Esophagus squamous epithelium (tissue), 4 donors: ENCODE results near the gene CCT7.

ENCODE experiments used
- POLR2A ChIP-seq, 4 donors: fragments of 450-650 bp; IDR thresholded peaks; one replicate each; pipeline ENCODE4 v1.6.1; 2017; ENCODE audit warnings: antibody characterized with exemption in 4 of 4, mild to moderate bottlenecking in 4 of 4, moderate library complexity in 3 of 4
- TF ChIP-seq, protein P1 (sequence below), 6 experiments: fragments of 450-650 bp in 4 of 6; fragments of 200-600 bp in 2 of 6; sonication (generic) in 2 of 6; IDR thresholded peaks; one replicate each; pipeline ENCODE4 v1.5.1; 2016 to 2019; ENCODE audit warnings: antibody characterized with exemption in 6 of 6, mild to moderate bottlenecking in 4 of 6, moderate library complexity in 4 of 6

DNA sequence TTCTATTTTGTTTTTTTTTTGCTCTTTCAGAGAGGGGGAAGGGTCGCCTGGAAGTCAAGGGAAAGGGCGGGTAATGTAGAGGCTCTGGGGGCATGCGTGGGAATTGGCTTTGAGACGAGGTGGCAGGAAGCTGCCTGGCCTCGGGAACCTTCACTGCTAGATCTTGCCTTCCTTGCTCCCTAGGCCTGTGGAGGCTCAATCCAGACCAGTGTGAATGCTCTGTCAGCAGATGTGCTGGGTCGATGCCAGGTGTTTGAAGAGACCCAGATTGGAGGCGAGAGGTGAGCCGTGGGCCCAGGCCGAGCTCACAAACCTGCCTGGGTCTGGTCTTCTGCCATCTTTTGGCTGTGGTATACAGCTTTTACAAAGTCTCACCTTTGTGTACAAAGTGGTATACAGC lies 15.5 kb downstream of the CCT7 start:
- TF ChIP-seq, protein P1, sequence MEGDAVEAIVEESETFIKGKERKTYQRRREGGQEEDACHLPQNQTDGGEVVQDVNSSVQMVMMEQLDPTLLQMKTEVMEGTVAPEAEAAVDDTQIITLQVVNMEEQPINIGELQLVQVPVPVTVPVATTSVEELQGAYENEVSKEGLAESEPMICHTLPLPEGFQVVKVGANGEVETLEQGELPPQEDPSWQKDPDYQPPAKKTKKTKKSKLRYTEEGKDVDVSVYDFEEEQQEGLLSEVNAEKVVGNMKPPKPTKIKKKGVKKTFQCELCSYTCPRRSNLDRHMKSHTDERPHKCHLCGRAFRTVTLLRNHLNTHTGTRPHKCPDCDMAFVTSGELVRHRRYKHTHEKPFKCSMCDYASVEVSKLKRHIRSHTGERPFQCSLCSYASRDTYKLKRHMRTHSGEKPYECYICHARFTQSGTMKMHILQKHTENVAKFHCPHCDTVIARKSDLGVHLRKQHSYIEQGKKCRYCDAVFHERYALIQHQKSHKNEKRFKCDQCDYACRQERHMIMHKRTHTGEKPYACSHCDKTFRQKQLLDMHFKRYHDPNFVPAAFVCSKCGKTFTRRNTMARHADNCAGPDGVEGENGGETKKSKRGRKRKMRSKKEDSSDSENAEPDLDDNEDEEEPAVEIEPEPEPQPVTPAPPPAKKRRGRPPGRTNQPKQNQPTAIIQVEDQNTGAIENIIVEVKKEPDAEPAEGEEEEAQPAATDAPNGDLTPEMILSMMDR (IDR thresholded peaks at IDR 0.05): no peak
- TF ChIP-seq POLR2A (IDR thresholded peaks at IDR 0.05): no peak
